ENCODE data around the gene PKLR.

DNA sequence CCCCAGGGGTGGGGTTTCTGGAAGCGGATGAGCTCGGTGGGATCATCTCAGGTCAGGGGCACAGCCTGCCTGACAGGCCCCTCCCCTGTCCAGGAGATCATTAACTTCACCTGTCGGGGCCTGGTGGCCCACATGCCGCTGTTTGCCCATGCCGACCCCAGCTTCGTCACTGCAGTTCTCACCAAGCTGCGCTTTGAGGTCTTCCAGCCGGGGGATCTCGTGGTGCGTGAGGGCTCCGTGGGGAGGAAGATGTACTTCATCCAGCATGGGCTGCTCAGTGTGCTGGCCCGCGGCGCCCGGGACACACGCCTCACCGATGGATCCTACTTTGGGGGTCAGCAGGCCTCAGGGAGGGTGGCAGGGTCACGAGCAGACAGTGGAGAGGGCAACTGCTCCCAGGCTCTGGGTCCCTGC, 15.6 kb downstream of the PKLR start:
- TF ChIP-seq POLR2A (IDR thresholded peaks at IDR 0.05): no peak
- TF ChIP-seq, protein P1, sequence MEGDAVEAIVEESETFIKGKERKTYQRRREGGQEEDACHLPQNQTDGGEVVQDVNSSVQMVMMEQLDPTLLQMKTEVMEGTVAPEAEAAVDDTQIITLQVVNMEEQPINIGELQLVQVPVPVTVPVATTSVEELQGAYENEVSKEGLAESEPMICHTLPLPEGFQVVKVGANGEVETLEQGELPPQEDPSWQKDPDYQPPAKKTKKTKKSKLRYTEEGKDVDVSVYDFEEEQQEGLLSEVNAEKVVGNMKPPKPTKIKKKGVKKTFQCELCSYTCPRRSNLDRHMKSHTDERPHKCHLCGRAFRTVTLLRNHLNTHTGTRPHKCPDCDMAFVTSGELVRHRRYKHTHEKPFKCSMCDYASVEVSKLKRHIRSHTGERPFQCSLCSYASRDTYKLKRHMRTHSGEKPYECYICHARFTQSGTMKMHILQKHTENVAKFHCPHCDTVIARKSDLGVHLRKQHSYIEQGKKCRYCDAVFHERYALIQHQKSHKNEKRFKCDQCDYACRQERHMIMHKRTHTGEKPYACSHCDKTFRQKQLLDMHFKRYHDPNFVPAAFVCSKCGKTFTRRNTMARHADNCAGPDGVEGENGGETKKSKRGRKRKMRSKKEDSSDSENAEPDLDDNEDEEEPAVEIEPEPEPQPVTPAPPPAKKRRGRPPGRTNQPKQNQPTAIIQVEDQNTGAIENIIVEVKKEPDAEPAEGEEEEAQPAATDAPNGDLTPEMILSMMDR (IDR thresholded peaks at IDR 0.05): no peak
